AG09309 (cell line): Measurements from ENCODE around the gene ERICH2.

Source experiments
- DNase-seq: peaks from one replicate; pipeline ENCODE4 v3.0.0-alpha.2; 2010; ENCODE audit warnings: low read depth
- H3K4me3 ChIP-seq: 2 replicates; pipeline ENCODE4 v1.5.1; 2011; ENCODE audit warnings: mild to moderate bottlenecking, low read depth, low read length, moderate library complexity; ENCODE audit not compliant: control insufficient read depth
- TF ChIP-seq, protein P1 (sequence below): IDR thresholded peaks from 2 replicates; pipeline ENCODE4 v1.5.1; 2011; ENCODE audit warnings: mild to moderate bottlenecking, low read depth, low read length, inconsistent platforms; ENCODE audit not compliant: insufficient read depth, control insufficient read depth; ENCODE audit errors: missing control alignments

The ERICH2 gene

DNA sequence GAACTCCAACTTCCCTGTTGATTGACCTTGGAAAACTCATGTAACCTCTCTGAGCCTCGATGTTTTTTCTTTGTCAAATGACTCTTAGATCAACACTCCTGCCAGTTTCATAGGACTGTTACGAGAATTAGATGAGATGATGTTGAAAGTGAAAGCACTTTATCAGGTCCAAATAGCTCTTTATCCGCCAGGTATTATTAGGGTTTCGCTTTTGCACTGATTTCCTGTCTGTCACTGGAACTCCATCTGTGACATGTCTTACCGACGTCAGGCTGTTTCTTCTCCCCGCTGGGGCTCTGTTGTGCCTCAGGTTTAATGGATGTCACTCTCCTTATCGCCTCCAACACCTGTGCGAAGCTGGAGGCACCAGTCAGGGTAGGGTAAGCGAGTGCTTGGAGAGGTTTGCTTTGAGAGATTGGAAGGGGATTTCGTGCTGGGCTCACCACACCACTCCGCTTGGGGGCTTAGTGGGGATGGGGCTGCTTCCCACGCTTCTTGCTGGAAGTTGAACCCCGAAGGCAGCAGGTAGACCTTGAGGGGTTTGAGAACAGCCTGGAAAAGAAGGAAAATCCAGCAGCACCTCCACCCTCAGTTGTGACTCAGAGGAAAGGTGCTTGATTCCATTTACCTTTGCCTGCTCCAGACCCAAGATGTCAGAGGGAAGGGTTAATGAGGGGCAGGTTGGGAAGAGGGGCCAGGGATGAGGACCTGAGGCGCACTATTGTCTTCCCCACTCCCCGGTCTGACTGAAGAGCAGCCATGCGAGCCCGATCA is 50.8 kb downstream of the ERICH2 start:
- TF ChIP-seq, protein P1, sequence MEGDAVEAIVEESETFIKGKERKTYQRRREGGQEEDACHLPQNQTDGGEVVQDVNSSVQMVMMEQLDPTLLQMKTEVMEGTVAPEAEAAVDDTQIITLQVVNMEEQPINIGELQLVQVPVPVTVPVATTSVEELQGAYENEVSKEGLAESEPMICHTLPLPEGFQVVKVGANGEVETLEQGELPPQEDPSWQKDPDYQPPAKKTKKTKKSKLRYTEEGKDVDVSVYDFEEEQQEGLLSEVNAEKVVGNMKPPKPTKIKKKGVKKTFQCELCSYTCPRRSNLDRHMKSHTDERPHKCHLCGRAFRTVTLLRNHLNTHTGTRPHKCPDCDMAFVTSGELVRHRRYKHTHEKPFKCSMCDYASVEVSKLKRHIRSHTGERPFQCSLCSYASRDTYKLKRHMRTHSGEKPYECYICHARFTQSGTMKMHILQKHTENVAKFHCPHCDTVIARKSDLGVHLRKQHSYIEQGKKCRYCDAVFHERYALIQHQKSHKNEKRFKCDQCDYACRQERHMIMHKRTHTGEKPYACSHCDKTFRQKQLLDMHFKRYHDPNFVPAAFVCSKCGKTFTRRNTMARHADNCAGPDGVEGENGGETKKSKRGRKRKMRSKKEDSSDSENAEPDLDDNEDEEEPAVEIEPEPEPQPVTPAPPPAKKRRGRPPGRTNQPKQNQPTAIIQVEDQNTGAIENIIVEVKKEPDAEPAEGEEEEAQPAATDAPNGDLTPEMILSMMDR, result no peak
- DNase-seq, result no peak
- H3K4me3 ChIP-seq, result no peak overlapping the region

DNA sequence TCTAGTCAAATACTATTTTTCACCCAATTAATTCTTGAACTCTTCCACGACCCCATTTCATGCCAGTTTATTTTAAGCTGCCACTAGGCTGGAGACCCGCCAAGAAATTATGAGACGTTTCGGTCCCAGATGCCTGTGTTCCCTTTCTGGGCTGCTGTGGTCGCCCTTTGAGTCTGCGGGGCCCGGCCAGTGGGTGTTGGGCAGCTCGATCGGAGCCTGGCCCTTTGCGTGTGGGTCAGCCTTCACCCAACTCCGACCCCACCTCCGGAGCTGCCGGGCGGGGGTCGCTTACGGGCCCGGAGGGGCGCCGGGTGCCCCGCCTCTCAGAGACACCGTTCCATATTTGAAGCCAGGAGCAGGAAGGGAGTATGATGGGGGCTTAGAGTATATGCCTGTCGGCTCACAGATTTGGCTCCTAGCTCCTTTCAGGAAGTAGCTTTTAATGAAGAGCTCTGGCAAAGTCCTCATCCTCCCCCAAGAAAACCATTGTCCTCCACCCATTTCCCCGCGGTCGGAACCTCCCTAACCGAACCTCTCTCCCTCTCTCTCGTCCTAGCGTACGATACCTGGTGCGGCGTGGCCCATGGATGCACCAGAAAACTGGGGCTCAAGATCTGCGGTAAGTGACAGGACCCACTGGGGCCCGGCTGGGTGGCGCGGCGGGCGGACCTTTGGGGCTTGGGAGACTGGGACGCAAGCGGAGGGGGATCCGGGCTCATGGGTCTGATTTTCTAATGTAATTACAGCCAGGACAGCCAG is 51.5 kb downstream of the ERICH2 start:
- TF ChIP-seq, protein P1, result no peak
- no peak for DNase-seq
- H3K4me3 ChIP-seq, result no peak overlapping the region

DNA sequence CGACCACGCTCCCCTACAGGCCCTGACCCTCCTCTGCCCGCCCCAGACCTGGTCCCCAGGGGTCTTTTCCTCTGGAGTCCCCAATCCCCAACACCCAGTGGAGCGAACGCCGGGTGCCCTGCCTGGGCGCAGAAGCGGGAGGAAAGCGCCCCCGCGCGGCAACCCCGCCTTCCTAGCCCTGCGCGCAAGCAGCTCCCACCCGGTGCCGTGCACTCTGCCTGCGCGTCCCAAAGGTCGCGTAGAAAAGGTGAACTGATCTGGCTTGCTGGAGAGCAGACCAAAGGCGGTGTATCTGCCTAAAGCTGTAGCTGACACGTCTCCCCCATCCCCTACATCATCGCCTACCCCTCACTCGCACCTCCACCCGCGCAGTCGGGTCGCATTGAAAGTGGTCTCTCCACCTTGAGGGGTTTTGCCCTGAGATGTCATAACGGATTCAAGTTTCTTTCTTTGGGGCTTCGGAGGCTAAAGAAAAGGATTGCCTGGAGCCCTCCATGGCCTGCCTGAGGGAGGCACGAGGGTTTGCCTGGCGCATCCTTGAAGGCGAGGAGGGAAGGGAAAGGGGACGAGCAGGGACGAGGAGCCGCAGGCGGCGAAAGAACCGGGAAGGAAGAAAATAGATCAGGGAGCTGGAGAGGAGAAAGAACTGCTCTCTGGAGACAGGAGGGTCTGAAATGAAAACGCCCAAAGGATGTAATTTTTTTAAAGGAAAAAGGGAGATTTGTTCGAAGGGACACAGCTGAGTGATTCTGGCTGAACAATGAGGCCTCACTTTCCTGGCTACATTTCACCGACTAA is 52.3 kb downstream of the ERICH2 start:
- DNase-seq, result no peak
- TF ChIP-seq, protein P1, result peak; percentile 3
- H3K4me3 ChIP-seq, result no peak overlapping the region

DNA sequence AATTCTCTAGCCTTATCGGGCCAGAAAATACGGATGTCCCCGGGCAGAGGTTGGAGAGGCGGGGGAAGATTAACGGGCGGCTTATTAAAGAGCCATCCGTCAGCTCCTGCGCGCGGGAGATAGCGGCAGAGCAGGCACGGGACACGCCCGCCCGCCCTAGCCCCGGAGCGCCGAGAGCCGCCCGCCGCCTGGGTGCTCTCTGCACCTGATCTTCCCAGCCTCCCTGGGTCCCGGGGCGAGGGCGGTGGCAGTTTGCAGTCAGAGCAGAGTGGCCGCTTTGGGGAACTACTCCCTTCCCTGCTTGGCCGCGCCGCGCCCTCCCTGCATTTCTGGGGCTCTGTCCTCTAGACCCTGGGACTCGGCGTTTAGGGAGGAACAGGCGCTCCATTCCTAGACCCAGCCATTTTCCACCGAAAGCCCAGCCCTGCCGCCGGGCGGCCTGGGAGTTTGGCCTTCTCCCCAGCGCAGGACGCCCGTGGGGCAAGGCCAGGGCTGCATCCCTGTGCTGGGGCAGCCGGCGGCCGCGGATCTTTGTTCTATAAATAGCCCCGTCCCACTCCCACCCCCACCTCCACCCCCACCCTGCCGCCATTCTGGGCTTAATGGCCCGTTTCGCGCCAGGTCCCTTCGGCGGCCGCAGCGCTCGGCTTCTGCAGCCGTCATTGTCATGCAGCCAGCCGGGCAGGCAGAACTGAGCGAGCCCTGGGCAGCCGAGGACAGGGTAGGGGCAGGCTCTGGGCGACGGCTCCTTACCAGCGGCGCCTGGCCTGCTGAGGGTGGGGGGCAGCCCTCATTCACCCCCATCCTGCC is 53.1 kb downstream of the ERICH2 start:
- no peak for DNase-seq
- H3K4me3 ChIP-seq, result no peak overlapping the region; the same call in 1 of the 2 replicates
- TF ChIP-seq, protein P1, result no peak

DNA sequence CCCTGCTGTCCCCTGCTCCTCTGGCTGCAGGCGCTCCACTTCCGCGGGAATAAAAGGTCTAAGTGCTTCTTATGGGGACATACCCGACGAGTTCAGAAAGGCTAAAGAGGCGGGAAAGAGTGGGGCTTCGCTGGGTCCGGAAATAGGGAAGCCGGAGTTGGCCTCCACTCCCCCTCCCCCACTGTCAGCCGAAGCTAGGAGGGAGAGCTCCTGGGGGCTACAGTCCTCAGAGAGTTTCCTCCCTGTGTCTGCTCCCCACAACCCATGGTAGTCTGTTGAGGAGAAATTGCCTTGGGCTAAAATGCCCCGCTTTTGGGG is 53.7 kb downstream of the ERICH2 start:
- no peak overlapping the region for H3K4me3 ChIP-seq
- no peak for DNase-seq
- TF ChIP-seq, protein P1, result no peak

DNA sequence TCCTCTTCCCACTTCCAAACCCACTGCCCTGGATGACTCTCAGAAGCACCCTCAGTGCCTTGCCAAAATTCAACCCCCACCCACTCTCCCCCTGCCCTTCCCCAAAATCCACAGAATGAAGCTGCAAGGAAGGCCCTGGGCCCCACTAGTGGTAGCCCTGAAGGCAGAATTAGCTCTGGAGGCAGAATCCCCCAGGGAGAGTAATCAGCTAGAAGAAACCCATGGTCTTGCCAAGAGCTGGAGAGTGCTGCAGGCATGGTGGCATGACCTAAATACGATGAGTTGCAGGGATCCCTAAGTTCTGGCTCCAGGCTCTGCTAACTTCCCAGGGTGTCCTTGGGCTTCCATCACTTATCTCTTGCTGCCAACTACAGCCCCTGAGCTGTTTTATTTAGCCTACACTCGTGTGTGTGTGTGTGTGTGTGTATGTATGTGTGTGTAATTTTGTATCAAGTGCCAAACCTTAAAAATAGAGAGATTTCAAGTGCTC is 54.4 kb downstream of the ERICH2 start:
- DNase-seq, result no peak
- TF ChIP-seq, protein P1, result no peak
- no peak overlapping the region for H3K4me3 ChIP-seq
